H9 (cell line): ENCODE measurements around the gene TMC1. TPM values are rescaled to one million over a fixed set of nuclear protein-coding genes. Genes with fewer than 3 reads are reported as not detected.

Experiments
- DNase-seq: peaks from one replicate; pipeline ENCODE4 v3.0.0-alpha.2; 2017
- H2AFZ ChIP-seq: one replicate; pipeline ENCODE4 v1.6.1; 2013; ENCODE audit warnings: mild to moderate bottlenecking, low read length, control low read depth, moderate library complexity
- H2AK5ac ChIP-seq: 2 replicates; pipeline ENCODE4 v1.6.1; 2013; ENCODE audit warnings: low read length, control low read depth, mixed read lengths; ENCODE audit not compliant: insufficient read length
- H2BK120ac ChIP-seq: one replicate; pipeline ENCODE4 v1.6.1; 2013; ENCODE audit warnings: low read depth, mild to moderate bottlenecking, low read length, control low read depth, inconsistent platforms; ENCODE audit not compliant: poor library complexity, severe bottlenecking
- H2BK12ac ChIP-seq: 2 replicates; pipeline ENCODE4 v1.6.1; 2013; ENCODE audit warnings: low read length, control low read depth, mixed read lengths, low read depth; ENCODE audit not compliant: insufficient read length
- H2BK15ac ChIP-seq: 2 replicates; pipeline ENCODE4 v1.6.1; 2013; ENCODE audit warnings: low read depth, low read length, control low read depth
- H2BK20ac ChIP-seq: one replicate; pipeline ENCODE4 v1.6.1; 2013; ENCODE audit warnings: low read depth, mild to moderate bottlenecking, low read length, control low read depth, inconsistent platforms; ENCODE audit not compliant: poor library complexity, severe bottlenecking
- H2BK5ac ChIP-seq: 2 replicates; pipeline ENCODE4 v1.6.1; 2013; ENCODE audit warnings: low read length, control low read depth, mixed read lengths; ENCODE audit not compliant: insufficient read length
- H3K14ac ChIP-seq: 2 replicates; pipeline ENCODE4 v1.6.1; 2013; ENCODE audit warnings: low read length, control low read depth; ENCODE audit not compliant: insufficient read depth
- H3K18ac ChIP-seq: 2 replicates; pipeline ENCODE4 v1.6.1; 2013; ENCODE audit warnings: low read depth, mild to moderate bottlenecking, mixed read lengths, low read length, control low read depth; ENCODE audit not compliant: insufficient read length
- H3K23ac ChIP-seq: 2 replicates; pipeline ENCODE4 v1.6.1; 2013; ENCODE audit warnings: low read length, control low read depth, mixed read lengths, low read depth; ENCODE audit not compliant: insufficient read length
- H3K23me2 ChIP-seq: 2 replicates; pipeline ENCODE4 v1.6.1; 2013; ENCODE audit warnings: low read depth, mild to moderate bottlenecking, mixed read lengths, low read length, control low read depth; ENCODE audit not compliant: insufficient read length, poor library complexity, severe bottlenecking
- H3K27ac ChIP-seq: 2 replicates; pipeline ENCODE4 v1.5.1; 2013; ENCODE audit warnings: low read length, control low read depth, mixed read lengths, low read depth; ENCODE audit not compliant: insufficient read length
- H3K27me3 ChIP-seq: 2 replicates; pipeline ENCODE4 v1.6.1; 2013; ENCODE audit warnings: low read length, control low read depth, inconsistent platforms; ENCODE audit not compliant: insufficient read depth
- H3K4ac ChIP-seq: 2 replicates; pipeline ENCODE4 v1.6.1; 2013; ENCODE audit warnings: low read depth, mild to moderate bottlenecking, control low read depth, inconsistent platforms, low read length, moderate library complexity
- H3K4me1 ChIP-seq: 2 replicates; pipeline ENCODE4 v1.6.1; 2013; ENCODE audit warnings: low read length, control low read depth, inconsistent platforms; ENCODE audit not compliant: insufficient read depth
- H3K4me2 ChIP-seq: 2 replicates; pipeline ENCODE4 v1.6.1; 2013; ENCODE audit warnings: low read length, control low read depth, mixed read lengths; ENCODE audit not compliant: insufficient read length, insufficient read depth
- H3K56ac ChIP-seq: 2 replicates; pipeline ENCODE4 v1.6.1; 2013; ENCODE audit warnings: low read depth, mild to moderate bottlenecking, mixed read lengths, low read length, control low read depth; ENCODE audit not compliant: insufficient read length
- H3K79me1 ChIP-seq: 2 replicates; pipeline ENCODE4 v1.6.1; 2013; ENCODE audit warnings: low read depth, mild to moderate bottlenecking, moderate library complexity, low read length, control low read depth, inconsistent platforms; ENCODE audit not compliant: insufficient read depth, poor library complexity, severe bottlenecking
- H3K79me2 ChIP-seq: 2 replicates; pipeline ENCODE4 v1.6.1; 2013; ENCODE audit warnings: low read length, control low read depth, inconsistent platforms; ENCODE audit not compliant: insufficient read depth
- H3K9ac ChIP-seq: 2 replicates; pipeline ENCODE4 v1.6.1; 2013; ENCODE audit warnings: low read length, control low read depth, mixed read lengths; ENCODE audit not compliant: insufficient read length; ENCODE audit errors: extremely low read depth
- H3K9me3 ChIP-seq: one replicate; pipeline ENCODE4 v1.6.1; 2013; ENCODE audit warnings: low read depth, low read length, inconsistent platforms; ENCODE audit not compliant: control insufficient read depth
- H3T11ph ChIP-seq: one replicate; pipeline ENCODE4 v1.6.1; 2013; ENCODE audit warnings: mild to moderate bottlenecking, low read length, control low read depth, inconsistent platforms
- H4K20me1 ChIP-seq: one replicate; pipeline ENCODE4 v1.6.1; 2013; ENCODE audit not compliant: control insufficient read depth, insufficient read length, insufficient read depth
- H4K5ac ChIP-seq: 2 replicates; pipeline ENCODE4 v1.6.1; 2013; ENCODE audit warnings: low read depth, mild to moderate bottlenecking, mixed read lengths, low read length, control low read depth; ENCODE audit not compliant: insufficient read length
- H4K8ac ChIP-seq: replicated peaks from 2 replicates; pipeline ENCODE4 v1.6.1; 2013; ENCODE audit warnings: low read length, control low read depth, mixed read lengths, low read depth; ENCODE audit not compliant: insufficient read length
- H4K91ac ChIP-seq: 2 replicates; pipeline ENCODE4 v1.6.1; 2013; ENCODE audit warnings: low read depth, mild to moderate bottlenecking, moderate library complexity, mixed read lengths, low read length, control low read depth; ENCODE audit not compliant: insufficient read length
- H3K27ac Mint-ChIP-seq, 3 experiments: 2 replicates in 2 of 3; 3 replicates in 1 of 3; pipeline ENCODE4 v1.8.0; 2020 to 2021; ENCODE audit warnings: mixed read lengths in 3 of 3, mild to moderate bottlenecking in 1 of 3, moderate library complexity in 1 of 3
- H3K27me3 Mint-ChIP-seq: 2 replicates; pipeline ENCODE4 v1.8.0; 2021; ENCODE audit warnings: low read depth, mild to moderate bottlenecking, moderate library complexity, mixed read lengths
- H3K36me3 Mint-ChIP-seq, 3 experiments: 2 replicates in 2 of 3; 3 replicates in 1 of 3; pipeline ENCODE4 v1.8.0; 2020 to 2021; ENCODE audit warnings: low read depth in 3 of 3, mixed read lengths in 3 of 3; ENCODE audit not compliant: insufficient read depth in 1 of 3
- H3K4me1 Mint-ChIP-seq, 2 experiments: 2 replicates each; pipeline ENCODE4 v1.8.0; 2020; ENCODE audit warnings: mixed read lengths in 2 of 2
- H3K4me3 Mint-ChIP-seq, 2 experiments: 2 replicates in 1 of 2; 3 replicates in 1 of 2; pipeline ENCODE4 v1.8.0; 2020 to 2021; ENCODE audit warnings: mild to moderate bottlenecking in 2 of 2, mixed read lengths in 2 of 2, moderate library complexity in 1 of 2
- H3K9me3 Mint-ChIP-seq, 2 experiments: 2 replicates in 1 of 2; 3 replicates in 1 of 2; pipeline ENCODE4 v1.8.0; 2020; ENCODE audit warnings: mild to moderate bottlenecking in 2 of 2, mixed read lengths in 2 of 2, moderate library complexity in 1 of 2
- CTCF ChIP-seq: fragments of 200-600 bp; sonication (generic); conservative IDR thresholded peaks from 3 replicates; pipeline ENCODE4 v1.8.0; 2021; ENCODE audit warnings: antibody characterized with exemption, mild to moderate bottlenecking
- WGBS: extraction: QIAGEN DNeasy Blood & Tissue Kit; methylation state at CpG from one replicate; pipeline ENCODE4 v1.1.7; 2013; ENCODE audit warnings: missing lambda C conversion rate, low lambda C conversion rate, mixed read lengths; ENCODE audit not compliant: insufficient read length; ENCODE audit errors: extremely low coverage; 5-methylcytosine and 5-hydroxymethylcytosine counted together
- total RNA-seq: library from RNA; stranded (reverse); gene quantifications from 2 replicates; pipeline ENCODE4 v1.2.1, GENCODE V29; 2021

The TMC1 gene
- total RNA-seq, 1 experiment from 2014 or later, result 2.4 TPM

- Histone ChIP-seq H3K18ac (no peak overlapping the region), H3K79me1 (no peaks in the 10 kb centered on the region), H3K9ac (no peak overlapping the region), H3K14ac (no peak overlapping the region), H4K5ac (no peak overlapping the region), H3K23ac (no peak overlapping the region), H3K79me2 (no peaks in the 10 kb centered on the region), H3T11ph (no peak overlapping the region), H4K8ac (no peak overlapping the region), H3K9me3 (no peaks in the 10 kb centered on the region), H3K27me3 (no peaks in the 10 kb centered on the region), H2BK120ac (no peak overlapping the region), H3K23me2 (no peaks in the 10 kb centered on the region), H2BK12ac (no peak overlapping the region), H2AFZ (no peak overlapping the region), H2AK5ac (no peak overlapping the region), H4K91ac (no peak overlapping the region), H3K27ac (no peak overlapping the region), H2BK5ac (no peak overlapping the region), H3K4ac (no peak overlapping the region), H2BK20ac (no peak overlapping the region), H4K20me1 (no peaks in the 10 kb centered on the region), H3K56ac (no peak overlapping the region), H3K4me2 (no peak overlapping the region), H3K4me1 (no peaks in the 10 kb centered on the region), H2BK15ac (no peak overlapping the region)
- no peak for DNase-seq
- H3K4me3 Mint-ChIP-seq, result no peak overlapping the region
- no peaks in the 10 kb centered on the region for H3K27me3 Mint-ChIP-seq
- no peaks in the 10 kb centered on the region; a peak in 1 of 7 replicates for H3K36me3 Mint-ChIP-seq
- no peaks in the 10 kb centered on the region for H3K9me3 Mint-ChIP-seq
- no CpG with 5 or more reads among the region's 3 CpGs for WGBS
- peaks cover 9 to 10% of the 10 kb centered on the region in 2 experiments for H3K4me1 Mint-ChIP-seq
- no peak for TF ChIP-seq CTCF
- H3K27ac Mint-ChIP-seq, result no peak overlapping the region
Observed at GRCh38 chr9:72701510-72701909, 180.1 kb downstream of the TMC1 start.
